ENCODE results near the gene MRAP. TPM values are rescaled to one million over a fixed set of nuclear protein-coding genes. Genes with fewer than 3 reads are reported as not detected.

Gene MRAP
- total and polyA plus RNA-seq, 9 of the 15 experiments (the other 6 are each of a cell fraction or from before 2014, with no cell fraction given) = 0.63 to 2.3 TPM; not detected in 7

GRCh38 chr21:32336711-32337110 lies 38.1 kb downstream of the MRAP start (continued):
- no peak for TF ChIP-seq E2F1 (CRISPR knock-in tag; IDR thresholded peaks at IDR 0.05)

- no peak overlapping the region for H2AFZ ChIP-seq (ENCODE audit: low read depth, low read length)
- CTCF ChIA-PET (ENCODE audit: low intra/inter-chr PET ratio) = no interaction called here
- no peaks in the 10 kb centered on the region for H4K20me1 ChIP-seq (replicated peaks; ENCODE audit: control insufficient read depth, insufficient read depth, low read length)
- H3K36me3 ChIP-seq (ENCODE audit: control insufficient read depth, insufficient read depth, low read length) = peaks cover 96% of the 10 kb centered on the region
- H3K27ac ChIP-seq (ENCODE audit: extremely low read depth, low read depth, low read length) = no peak overlapping the region
- H3K9me1 ChIP-seq (ENCODE audit: control insufficient read depth, insufficient read depth, low read length) = no peaks in the 10 kb centered on the region
- intact Hi-C loops (cut with micrococcal nuclease) = no loop called here
- H3K4me2 ChIP-seq (ENCODE audit: insufficient read depth, low read length) = no peak overlapping the region
- TF ChIP-seq KLF1 (tag; IDR thresholded peaks at IDR 0.05) (no peak), SAFB (IDR thresholded peaks at IDR 0.05; ENCODE audit: borderline replicate concordance, low read depth, low read length) (no peak), RBBP5 (IDR thresholded peaks at IDR 0.05; ENCODE audit: borderline replicate concordance, insufficient read depth, low read length, poor library complexity, severe bottlenecking) (no peak), ADNP (tag; IDR thresholded peaks at IDR 0.05) (no peak)
- DNase-seq (ENCODE audit: extremely low read depth in 1 of 4, low spot score in 3 of 4) (no peak), ATAC-seq (no peak), FAIRE-seq (no peak)
- in situ Hi-C loops (cut with MboI) = no loop called here
- peaks cover 0 to 2% of the 10 kb centered on the region in 2 experiments; a peak in 1 of 5 replicates for H3K4me1 ChIP-seq (replicated peaks in 1 of 2; ENCODE audit: control insufficient read depth in 2 of 2, insufficient read depth in 2 of 2, low read length in 2 of 2)
- H3K4me3 ChIP-seq = no peak overlapping the region
- no peaks in the 10 kb centered on the region for H3K9me3 ChIP-seq (replicated peaks; ENCODE audit: control insufficient read depth, insufficient read depth, low read depth, low read length)
- no peaks in the 10 kb centered on the region for H3K79me2 ChIP-seq (ENCODE audit: control insufficient read depth, insufficient read depth, low read length)
- H3K27me3 ChIP-seq (ENCODE audit: control insufficient read depth in 2 of 2, insufficient read depth in 2 of 2, low read length in 2 of 2) = no peaks in the 10 kb centered on the region
- WGBS (ENCODE audit: insufficient coverage, low coverage, missing lambda C conversion rate) = 90% methylated on average over 8 of the region's 8 CpGs
- no TSS peak for BruUV-seq (replicated peaks)
- H3K9ac ChIP-seq (ENCODE audit: insufficient read depth in 1 of 2, low read depth in 2 of 2, low read length in 2 of 2) = no peak overlapping the region
- POLR2A ChIA-PET = interaction anchor here (1.0 kb wide), 1 partner anchor 8 kb away, joined by 3 read pairs; no protein-coding TSS in a partner anchor
These were observed 38.6 kb downstream of the MRAP start for GRCh38 chr21:32337206-32337605.

Measured in K562 (cell line).